GM08714 (cell line): ENCODE data around the gene RNF10.

Source experiments
- H3K4me3 ChIP-seq: fragments of 200-500 bp; sonication (Bioruptor generic); 2 replicates; pipeline ENCODE4 v1.5.1; 2014; ENCODE audit warnings: mild to moderate bottlenecking, low read length, inconsistent platforms
- ZNF274 ChIP-seq: IDR thresholded peaks from 2 replicates; pipeline ENCODE4 v1.6.1; 2012; ENCODE audit warnings: mild to moderate bottlenecking, low read depth, low read length

Gene RNF10

GRCh38 chr12:120580787-120581723, 46.9 kb downstream of the RNF10 start, which contains the start of gene POP5:
TSS of gene POP5 (minus strand) at chr12:120581402. CDS start at chr12:120581362, 40 bp downstream.
- TF ChIP-seq ZNF274 = no peak
- H3K4me3 ChIP-seq = peak within 1 kb of the TSS; percentile 82

GRCh38 chr12:120581998-120582397, 47.8 kb downstream of the RNF10 start:
- no peak for TF ChIP-seq ZNF274

GRCh38 chr12:120583478-120584030, 49.4 kb downstream of the RNF10 start:
- no peak for TF ChIP-seq ZNF274
- H3K4me3 ChIP-seq = no peak overlapping the region; the same call in 1 of the 2 replicates

More at GRCh38 chr12:120581998-120582397, 47.8 kb downstream of the RNF10 start:
- H3K4me3 ChIP-seq = peak overlapping the region; percentile 82

GRCh38 chr12:120584343-120585149, 50.4 kb downstream of the RNF10 start:
- no peak for TF ChIP-seq ZNF274
- H3K4me3 ChIP-seq = peak overlapping the region; percentile 10; the same call in 1 of the 2 replicates

GRCh38 chr12:120586206-120586605, 52.0 kb downstream of the RNF10 start:
- H3K4me3 ChIP-seq = no peak overlapping the region
- TF ChIP-seq ZNF274 = no peak

- no peak overlapping the region for H3K4me3 ChIP-seq
Measured at GRCh38 chr12:120586860-120587259, 52.7 kb downstream of the RNF10 start.

GRCh38 chr12:120588371-120588770, 54.2 kb downstream of the RNF10 start:
- no peak for TF ChIP-seq ZNF274
- no peak overlapping the region for H3K4me3 ChIP-seq

More at GRCh38 chr12:120586860-120587259, 52.7 kb downstream of the RNF10 start:
- TF ChIP-seq ZNF274 = no peak

- TF ChIP-seq ZNF274 = no peak
- H3K4me3 ChIP-seq = no peak overlapping the region
Measured at GRCh38 chr12:120588948-120589930, 55.1 kb downstream of the RNF10 start.

GRCh38 chr12:120590741-120591407, 56.7 kb downstream of the RNF10 start:
- no peak for TF ChIP-seq ZNF274
- no peak overlapping the region for H3K4me3 ChIP-seq

- H3K4me3 ChIP-seq = no peak overlapping the region
- TF ChIP-seq ZNF274 = no peak
Measured at GRCh38 chr12:120592121-120593049, 58.2 kb downstream of the RNF10 start.

GRCh38 chr12:120596901-120597300, 62.7 kb downstream of the RNF10 start:
- TF ChIP-seq ZNF274 = no peak
- H3K4me3 ChIP-seq = no peak overlapping the region

GRCh38 chr12:120597861-120598260, 63.7 kb downstream of the RNF10 start:
- TF ChIP-seq ZNF274 = no peak
- H3K4me3 ChIP-seq = no peak overlapping the region
